ENCODE results near the gene PPP1R15B. TPM values are rescaled to one million over a fixed set of nuclear protein-coding genes. Genes with fewer than 3 reads are reported as not detected.

Gene PPP1R15B
- total and polyA plus RNA-seq, 10 of the 15 experiments (the other 5 are each of a cell fraction or from before 2014, with no cell fraction given) = 13.9 to 38.1 (median 26.5) TPM

DNA sequence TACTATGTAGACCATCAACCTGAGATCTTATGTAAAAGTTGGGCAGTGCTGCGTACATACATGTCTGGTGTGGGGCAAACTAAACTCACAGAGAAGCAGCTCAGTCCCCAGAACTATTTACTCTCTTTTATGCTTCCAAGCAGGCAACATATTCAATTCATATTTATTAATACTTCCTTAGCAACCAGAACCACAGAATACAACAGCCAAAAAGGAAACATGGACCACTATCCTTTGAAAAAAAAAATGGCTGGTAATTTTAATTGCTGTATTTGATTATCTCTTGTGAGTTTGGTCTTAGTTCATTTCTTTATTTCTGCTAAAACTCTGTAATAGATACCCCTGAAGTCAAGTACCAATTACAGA is 1.5 kb upstream of the PPP1R15B start:
- SMC1A ChIA-PET (ENCODE audit: uncharacterized antibody, unreplicated experiment) = interaction anchor here (0.7 to 2.7 kb wide), 6 partner anchors 14 to 392 kb away, joined by 3 to 8 read pairs (median 4); no protein-coding TSS in a partner anchor
- H3K9ac ChIP-seq (ENCODE audit: control insufficient read depth, insufficient read depth, low read length) = no peak overlapping the region
- no peaks in the 10 kb centered on the region for H3K27me3 ChIP-seq (replicated peaks in 1 of 2; ENCODE audit: control insufficient read depth in 2 of 2, insufficient read depth in 2 of 2, low read length in 1 of 2)
- peaks cover 37% of the 10 kb centered on the region for H3K79me2 ChIP-seq (ENCODE audit: control insufficient read depth, insufficient read depth, low read length)
- peaks cover 1% of the 10 kb centered on the region; the same call in 1 of the 2 replicates for H3K4me1 ChIP-seq (ENCODE audit: control insufficient read depth, insufficient read depth, low read length)
- H3K36me3 ChIP-seq (ENCODE audit: control insufficient read depth in 2 of 2, insufficient read depth in 2 of 2, low read length in 1 of 2) = 0 out of 4 replicates have a peak, but pooled peaks cover 0 to 3% of the 10 kb centered on the region in 2 experiments
- H3K4me2 ChIP-seq (ENCODE audit: control insufficient read depth, insufficient read depth) = no peak overlapping the region
- ATAC-seq (no peak), DNase-seq (ENCODE audit: low read depth, low spot score) (no peak), FAIRE-seq (no peak)
- RAD21 ChIA-PET (ENCODE audit: unreplicated experiment) = no interaction called here
- in situ Hi-C loops (cut with MboI) (no loop called here), intact Hi-C loops (cut with micrococcal nuclease; ENCODE audit: unreplicated experiment) (no loop called here)
- no TSS peak for BruUV-seq (replicated peaks)
- WGBS (ENCODE audit: insufficient coverage, insufficient replicate concordance, low lambda C conversion rate, missing lambda C conversion rate) = 94% methylated on average over 1 of the region's 1 CpG
- no peak overlapping the region for H3K27ac ChIP-seq (ENCODE audit: control insufficient read depth, insufficient read depth)
- POLR2A ChIA-PET = no interaction called here
- CTCF ChIA-PET = interaction anchor here (1.0 to 2.9 kb wide), 6 partner anchors 14 to 90 kb away, joined by 3 to 16 read pairs (median 7); no protein-coding TSS in a partner anchor
- no peaks in the 10 kb centered on the region for H3K9me3 ChIP-seq (replicated peaks; ENCODE audit: control insufficient read depth, insufficient read depth, low read length)
- H4K20me1 ChIP-seq (ENCODE audit: control insufficient read depth, insufficient read depth) = peaks cover 13% of the 10 kb centered on the region
- no peak overlapping the region for H3K4me3 ChIP-seq
- no peak overlapping the region for H2AFZ ChIP-seq (ENCODE audit: control insufficient read depth, low read depth, low read length)
- TF ChIP-seq EP300 (IDR thresholded peaks at IDR 0.05; ENCODE audit: borderline replicate concordance in 1 of 2, control insufficient read depth in 1 of 2, low read depth in 2 of 2, low read length in 2 of 2) (no peak), SIX5 (IDR thresholded peaks at IDR 0.05; ENCODE audit: low read depth, low read length, severe bottlenecking) (no peak)
- TF ChIP-seq, protein P1, sequence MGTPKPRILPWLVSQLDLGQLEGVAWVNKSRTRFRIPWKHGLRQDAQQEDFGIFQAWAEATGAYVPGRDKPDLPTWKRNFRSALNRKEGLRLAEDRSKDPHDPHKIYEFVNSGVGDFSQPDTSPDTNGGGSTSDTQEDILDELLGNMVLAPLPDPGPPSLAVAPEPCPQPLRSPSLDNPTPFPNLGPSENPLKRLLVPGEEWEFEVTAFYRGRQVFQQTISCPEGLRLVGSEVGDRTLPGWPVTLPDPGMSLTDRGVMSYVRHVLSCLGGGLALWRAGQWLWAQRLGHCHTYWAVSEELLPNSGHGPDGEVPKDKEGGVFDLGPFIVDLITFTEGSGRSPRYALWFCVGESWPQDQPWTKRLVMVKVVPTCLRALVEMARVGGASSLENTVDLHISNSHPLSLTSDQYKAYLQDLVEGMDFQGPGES (IDR thresholded peaks at IDR 0.05) = no peak

All from GM12878 (cell line).